K562 (cell line): ENCODE measurements around the gene ADIPOR2. TPM values are rescaled to one million over a fixed set of nuclear protein-coding genes. Genes with fewer than 3 reads are reported as not detected.

Experiments used
- ATAC-seq: fragments of 200-7000 bp; cut with Tn5 transposase; 3 replicates; pipeline ENCODE4 v1.9.1; 2020; ENCODE audit warnings: moderate library complexity
- BruUV-seq: library from RNA; stranded (reverse); fragments of 400-500 nt; replicated peaks from 2 replicates; lab custom pipeline; 2021; lab: Mats Ljungman, UMichigan
- CTCF ChIA-PET: fragments of 300-600 bp; formaldehyde crosslinking; extraction: SDS; loops from one replicate; lab custom pipeline; 2021; ENCODE audit warnings: low intra/inter-chr PET ratio; lab: Yijun Ruan, JAX
- POLR2A ChIA-PET: fragments of 300-600, 350-650 bp; sonication (Branson Sonifier 250); formaldehyde crosslinking; extraction: SDS; loops from one replicate; lab custom pipeline; 2021; ENCODE audit warnings: antibody characterized with exemption, inconsistent platforms; lab: Yijun Ruan, JAX
- DNase-seq, 4 experiments: peaks; one replicate each; pipeline versions ENCODE4 v3.0.0 to v3.0.0-alpha.2; 2011 to 2018; ENCODE audit warnings: low spot score in 3 of 4, mixed read lengths in 3 of 4; ENCODE audit errors: extremely low read depth in 1 of 4
- FAIRE-seq: peaks from 2 replicates; lab custom pipeline; 2011; peaks lifted over from hg19 to GRCh38; lab: Jason Lieb, UNC
- H2AFZ ChIP-seq: 2 replicates; pipeline ENCODE4 v1.6.0; 2011; ENCODE audit warnings: low read depth, low read length, control low read depth, inconsistent platforms
- H3K27ac ChIP-seq: fragments of 200-600 bp; 3 replicates; pipeline ENCODE4 v1.8.0; 2011; ENCODE audit warnings: low read depth, mild to moderate bottlenecking, control low read depth, inconsistent platforms, low read length, moderate library complexity, mixed read lengths; ENCODE audit errors: extremely low read depth
- H3K27me3 ChIP-seq, 2 experiments: fragments of 300-600 bp in 1 of 2; 2 replicates in 1 of 2; 3 replicates in 1 of 2; pipeline versions ENCODE4 v1.6.0 to v1.8.0; 2011; ENCODE audit warnings: inconsistent platforms in 2 of 2, low read length in 2 of 2, mild to moderate bottlenecking in 1 of 2, mixed read lengths in 1 of 2, moderate library complexity in 1 of 2; ENCODE audit not compliant: control insufficient read depth in 2 of 2, insufficient read depth in 2 of 2
- H3K36me3 ChIP-seq: fragments of 300-600 bp; 3 replicates; pipeline ENCODE4 v1.8.0; 2011; ENCODE audit warnings: mild to moderate bottlenecking, low read length, inconsistent platforms; ENCODE audit not compliant: control insufficient read depth, insufficient read depth
- H3K4me1 ChIP-seq, 2 experiments: fragments of 200-600 bp in 1 of 2; replicated peaks in 1 of 2; 2 replicates in 1 of 2; 3 replicates in 1 of 2; pipeline versions ENCODE4 v1.5.1 to v1.8.0; 2011; ENCODE audit warnings: inconsistent platforms in 2 of 2, low read length in 2 of 2, mild to moderate bottlenecking in 1 of 2, mixed read lengths in 1 of 2, moderate library complexity in 1 of 2; ENCODE audit not compliant: control insufficient read depth in 2 of 2, insufficient read depth in 2 of 2
- H3K4me2 ChIP-seq: 2 replicates; pipeline ENCODE4 v1.6.1; 2011; ENCODE audit warnings: low read length, control low read depth, inconsistent platforms, mixed read lengths; ENCODE audit not compliant: insufficient read depth
- H3K4me3 ChIP-seq: fragments of 200-600 bp; sonication (generic), shearing (Covaris generic); 2 replicates; pipeline ENCODE4 v1.5.1; 2016; ENCODE audit warnings: control low read depth, inconsistent platforms
- H3K79me2 ChIP-seq: fragments of 200-600 bp; 3 replicates; pipeline ENCODE4 v1.8.0; 2011; ENCODE audit warnings: low read length, inconsistent platforms; ENCODE audit not compliant: control insufficient read depth, insufficient read depth
- H3K9ac ChIP-seq, 2 experiments: 2 replicates each; pipeline versions ENCODE4 v1.6.0 to v1.6.1; 2011; ENCODE audit warnings: low read depth in 2 of 2, low read length in 2 of 2, control low read depth in 1 of 2, inconsistent platforms in 1 of 2, mild to moderate bottlenecking in 1 of 2, mixed read lengths in 1 of 2; ENCODE audit not compliant: insufficient read depth in 1 of 2
- H3K9me1 ChIP-seq: one replicate; pipeline ENCODE4 v1.6.0; 2011; ENCODE audit warnings: inconsistent platforms, mild to moderate bottlenecking, low read length, moderate library complexity; ENCODE audit not compliant: control insufficient read depth, insufficient read depth
- H3K9me3 ChIP-seq: replicated peaks from 2 replicates; pipeline ENCODE4 v1.5.1; 2011; ENCODE audit warnings: low read depth, low read length, inconsistent platforms; ENCODE audit not compliant: control insufficient read depth, insufficient read depth
- H4K20me1 ChIP-seq: replicated peaks from 2 replicates; pipeline ENCODE4 v1.6.1; 2011; ENCODE audit warnings: low read length, inconsistent platforms, mixed read lengths; ENCODE audit not compliant: control insufficient read depth, insufficient read depth
- CREB1 ChIP-seq, 2 experiments: sonication (generic) in 1 of 2; formaldehyde crosslinking in 1 of 2; IDR thresholded peaks; 2 replicates each; pipeline versions ENCODE4 v1.6.1 to v1.8.0; 2012 to 2022; ENCODE audit warnings: inconsistent platforms in 1 of 2, mild to moderate bottlenecking in 1 of 2, missing genetic modification reagents in 1 of 2, moderate library complexity in 1 of 2
- FOXJ3 ChIP-seq: sonication (generic); formaldehyde crosslinking; IDR thresholded peaks from 2 replicates; pipeline ENCODE4 v1.4.0; 2020; ENCODE audit warnings: mild to moderate bottlenecking, missing genetic modification reagents
- FOXP1 ChIP-seq: sonication (generic); formaldehyde crosslinking; IDR thresholded peaks from 2 replicates; pipeline ENCODE4 v1.8.0; 2022; ENCODE audit warnings: mild to moderate bottlenecking, missing genetic modification reagents
- ILF3 ChIP-seq: fragments of 450-650 bp; IDR thresholded peaks from 2 replicates; pipeline ENCODE4 v1.6.1; 2018; ENCODE audit warnings: antibody characterized with exemption, mild to moderate bottlenecking, moderate library complexity, borderline replicate concordance
- NELFE ChIP-seq: IDR thresholded peaks from 2 replicates; pipeline ENCODE4 v1.6.1; 2011; ENCODE audit warnings: mild to moderate bottlenecking; ENCODE audit not compliant: insufficient read depth, insufficient read length
- NFIC ChIP-seq: fragments of 450-650 bp; IDR thresholded peaks from 2 replicates; pipeline ENCODE4 v1.6.1; 2017; ENCODE audit warnings: mild to moderate bottlenecking, inconsistent platforms
- NR1H2 ChIP-seq: sonication (generic); formaldehyde crosslinking; IDR thresholded peaks from 2 replicates; pipeline ENCODE4 v1.4.0; 2020; ENCODE audit warnings: mild to moderate bottlenecking, missing genetic modification reagents
- POLR2AphosphoS2 ChIP-seq: IDR thresholded peaks from 2 replicates; pipeline ENCODE4 v1.6.1; 2012; ENCODE audit warnings: low read length, improper control_type of control experiment
- TCFL5 ChIP-seq: fragments of 250-450 bp; sonication (Bioruptor Pico); conservative IDR thresholded peaks from 2 replicates; pipeline ENCODE4 v1.6.1; 2021; ENCODE audit warnings: mild to moderate bottlenecking, moderate library complexity, matching md5 sums
- ZNF224 ChIP-seq: sonication (generic); formaldehyde crosslinking; IDR thresholded peaks from 2 replicates; pipeline ENCODE4 v1.8.0; 2022; ENCODE audit warnings: mild to moderate bottlenecking, missing genetic modification reagents
- ZNF75A ChIP-seq: fragments of 450-650 bp; formaldehyde crosslinking; IDR thresholded peaks from 2 replicates; pipeline ENCODE4 v1.4.0; 2020; ENCODE audit warnings: mild to moderate bottlenecking
- ZNF766 ChIP-seq: fragments of 200-800 bp; sonication (Bioruptor generic); conservative IDR thresholded peaks from 2 replicates; pipeline ENCODE4 v1.6.1; 2016; ENCODE audit warnings: missing genetic modification characterization, missing compliant biosample characterization
- ZSCAN32 ChIP-seq: fragments of 450-650 bp; formaldehyde crosslinking; IDR thresholded peaks from 2 replicates; pipeline ENCODE4 v1.4.0; 2020; ENCODE audit warnings: mild to moderate bottlenecking, moderate library complexity
- WGBS: fragments of 100-300 bp; shearing (Covaris generic); methylation state at CpG from one replicate; pipeline ENCODE4 v1.1.6; 2016; ENCODE audit warnings: low coverage, mixed read lengths; ENCODE audit not compliant: insufficient coverage; ENCODE audit errors: missing lambda C conversion rate; 5-methylcytosine and 5-hydroxymethylcytosine counted together
- in situ Hi-C: fragments of 300-500 bp; cut with MboI; formaldehyde crosslinking; loops from 4 replicates; pipeline ENCODE4 v1.15.0; 2018; ENCODE audit warnings: inconsistent platforms, mixed read lengths
- intact Hi-C: fragments of 100-400 bp; cut with micrococcal nuclease; formaldehyde crosslinking; loops from 2 replicates; pipeline ENCODE4 v1.14.2; 2022
- polyA plus RNA-seq, 8 experiments: library from polyadenylated mRNA; depleted of rRNA in 4 of 8; stranded (reverse) in 5 of 8; unstranded in 3 of 8; fragments of >200 nt; fragmentation: Nextera tagmentation in 2 of 8; fragmentation: Illumina TruSeq in 1 of 8; extraction: Ambion mirVana in 2 of 8; extraction: Trizol in 1 of 8; gene quantifications; 2 replicates each; pipeline versions ENCODE4 v1.2.1 to v1.2.3, GENCODE V29; 2011 to 2014; ENCODE audit warnings: inconsistent platforms in 1 of 8, missing spikeins in 1 of 8
- total RNA-seq, 7 experiments: library from RNA; depleted of rRNA in 6 of 7; stranded (reverse); fragments of >200 nt in 6 of 7; fragmentation: Illumina TruSeq in 2 of 7; extraction: Trizol in 2 of 7; gene quantifications; 2 replicates each; pipeline versions ENCODE4 v1.2.1 to v1.2.3, GENCODE V29; 2011 to 2021; ENCODE audit warnings: low replicate concordance in 1 of 7
- TF ChIP-seq, protein P1 (sequence below): fragments of 450-650 bp; IDR thresholded peaks from 2 replicates; pipeline ENCODE4 v1.6.1; 2017; ENCODE audit warnings: mild to moderate bottlenecking, moderate library complexity

Gene ADIPOR2
- total and polyA plus RNA-seq, 9 of the 15 experiments (the other 6 are each of a cell fraction or from before 2014, with no cell fraction given): 10.9 to 63.5 (median 46.0) TPM

DNA sequence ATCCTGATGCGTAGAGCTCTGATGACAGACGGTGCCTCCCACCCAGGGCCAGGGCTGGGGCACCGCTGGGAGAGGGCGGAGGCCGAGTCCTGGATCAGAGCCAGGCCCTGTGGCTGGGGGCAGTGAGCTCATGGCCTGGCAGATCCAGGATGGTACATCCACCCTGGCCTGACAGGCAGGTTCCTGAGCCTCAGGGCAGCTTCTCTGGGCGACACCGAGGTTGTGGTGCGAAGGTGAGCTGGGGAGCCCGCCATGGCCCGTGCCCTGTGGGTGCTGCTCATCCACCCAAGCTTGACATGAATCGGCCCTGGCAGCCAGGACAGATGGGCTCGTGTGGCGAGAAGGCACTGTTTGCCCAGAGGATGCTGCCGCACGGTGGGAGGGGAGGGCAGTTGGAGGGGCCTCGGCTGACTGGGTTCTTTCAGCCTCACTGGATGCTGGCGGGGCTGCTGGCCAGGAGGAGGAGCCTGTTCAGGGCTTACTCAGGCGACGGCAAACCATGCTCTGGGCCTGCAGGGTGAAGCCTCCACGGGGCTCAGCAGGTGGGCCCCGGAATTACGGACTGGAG lies 146.1 kb downstream of the ADIPOR2 start:
- ChIA-PET CTCF (no interaction called here), POLR2A (no interaction called here)
- Histone ChIP-seq H3K4me3 (no peak overlapping the region), H4K20me1 (no peaks in the 10 kb centered on the region), H3K27me3 (peaks cover 33 to 84% of the 10 kb centered on the region in 2 experiments), H3K9ac (no peak overlapping the region), H2AFZ (no peak overlapping the region), H3K79me2 (no peaks in the 10 kb centered on the region), H3K4me2 (no peak overlapping the region), H3K4me1 (peaks cover 0 to 8% of the 10 kb centered on the region in 2 experiments; a peak in 1 of 5 replicates), H3K9me1 (no peaks in the 10 kb centered on the region), H3K27ac (no peak overlapping the region), H3K9me3 (no peaks in the 10 kb centered on the region), H3K36me3 (no peaks in the 10 kb centered on the region)
- WGBS: under 1% methylated on average over 15 of the region's 22 CpGs
- intact Hi-C loops (no loop called here), in situ Hi-C loops (no loop called here)
- no TSS peak for BruUV-seq
- ATAC-seq: no peak
- no peak for TF ChIP-seq NR1H2 (CRISPR knock-in tag)
- no peak for TF ChIP-seq CREB1 (IDR thresholded peaks at IDR 0.05)
- TF ChIP-seq CREB1 (CRISPR knock-in tag; IDR thresholded peaks at IDR 0.05): no peak
- no peak for TF ChIP-seq NELFE
- no peak for TF ChIP-seq ZNF75A
- no peak for TF ChIP-seq FOXP1 (CRISPR knock-in tag)
- TF ChIP-seq, protein P1, sequence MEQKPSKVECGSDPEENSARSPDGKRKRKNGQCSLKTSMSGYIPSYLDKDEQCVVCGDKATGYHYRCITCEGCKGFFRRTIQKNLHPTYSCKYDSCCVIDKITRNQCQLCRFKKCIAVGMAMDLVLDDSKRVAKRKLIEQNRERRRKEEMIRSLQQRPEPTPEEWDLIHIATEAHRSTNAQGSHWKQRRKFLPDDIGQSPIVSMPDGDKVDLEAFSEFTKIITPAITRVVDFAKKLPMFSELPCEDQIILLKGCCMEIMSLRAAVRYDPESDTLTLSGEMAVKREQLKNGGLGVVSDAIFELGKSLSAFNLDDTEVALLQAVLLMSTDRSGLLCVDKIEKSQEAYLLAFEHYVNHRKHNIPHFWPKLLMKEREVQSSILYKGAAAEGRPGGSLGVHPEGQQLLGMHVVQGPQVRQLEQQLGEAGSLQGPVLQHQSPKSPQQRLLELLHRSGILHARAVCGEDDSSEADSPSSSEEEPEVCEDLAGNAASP: no peak
- no peak for TF ChIP-seq TCFL5
- TF ChIP-seq ZNF224 (CRISPR knock-in tag): no peak
- TF ChIP-seq POLR2AphosphoS2: no peak
- no peak for TF ChIP-seq ZSCAN32
- no peak for TF ChIP-seq ZNF766 (CRISPR knock-in tag)
- no peak for TF ChIP-seq ILF3
- no peak for TF ChIP-seq FOXJ3 (CRISPR knock-in tag)
- no peak for TF ChIP-seq NFIC
- no peak for DNase-seq
- FAIRE-seq: no peak
